A172 (cell line): ENCODE data around the gene MTR. TPM values are rescaled to one million over a fixed set of nuclear protein-coding genes. Genes with fewer than 3 reads are reported as not detected.

Source experiments
- DNase-seq: peaks from one replicate; pipeline ENCODE4 v3.0.0-alpha.2; 2015; ENCODE audit warnings: low spot score
- total RNA-seq: library from RNA; depleted of rRNA; stranded (reverse); fragments of >200 nt; shearing (Covaris generic); gene quantifications from 2 replicates; pipeline ENCODE4 v1.2.3, GENCODE V29; 2014; rRNA removed

MTR gene
- total RNA-seq, result 27.4 and 34.4 TPM in 2 replicates

- DNase-seq, result peak; percentile 99
Observed at GRCh38 chr1:236795035-236795756, at the start of gene MTR. Gene MTR (plus strand): TSS chr1:236795292. CDS start chr1:236795704, 412 bp downstream.

- no peak for DNase-seq
Observed at GRCh38 chr1:236746785-236747184, 48.3 kb upstream of the MTR start.

- no peak for DNase-seq
Observed at GRCh38 chr1:236747311-236747985, 47.6 kb upstream of the MTR start.

GRCh38 chr1:236748268-236748870, 46.7 kb upstream of the MTR start:
- DNase-seq, result no peak

- DNase-seq, result no peak
Observed at GRCh38 chr1:236750928-236751327, 44.2 kb upstream of the MTR start.

GRCh38 chr1:236751385-236751784, 43.7 kb upstream of the MTR start:
- no peak for DNase-seq

GRCh38 chr1:236751935-236752334, 43.2 kb upstream of the MTR start:
- DNase-seq, result no peak

- peak; percentile 55 for DNase-seq
Observed at GRCh38 chr1:236753516-236753915, 41.6 kb upstream of the MTR start.

- no peak for DNase-seq
Observed at GRCh38 chr1:236753964-236754363, 41.1 kb upstream of the MTR start.

- no peak for DNase-seq
Observed at GRCh38 chr1:236754525-236755210, 40.4 kb upstream of the MTR start.

GRCh38 chr1:236757640-236758039, 37.5 kb upstream of the MTR start:
- DNase-seq, result no peak

GRCh38 chr1:236759252-236759859, 35.7 kb upstream of the MTR start:
- DNase-seq, result peak; percentile 58

GRCh38 chr1:236760480-236760879, 34.6 kb upstream of the MTR start:
- DNase-seq, result no peak

GRCh38 chr1:236760986-236761385, 34.1 kb upstream of the MTR start:
- no peak for DNase-seq

GRCh38 chr1:236761397-236762132, 33.5 kb upstream of the MTR start:
- no peak for DNase-seq

- DNase-seq, result no peak
Observed at GRCh38 chr1:236762410-236762809, 32.7 kb upstream of the MTR start.

GRCh38 chr1:236765831-236766230, 29.3 kb upstream of the MTR start:
- DNase-seq, result no peak

- DNase-seq, result no peak
Observed at GRCh38 chr1:236766506-236766905, 28.6 kb upstream of the MTR start.

- no peak for DNase-seq
Observed at GRCh38 chr1:236767276-236767675, 27.8 kb upstream of the MTR start.

GRCh38 chr1:236768601-236769000, 26.5 kb upstream of the MTR start:
- no peak for DNase-seq

- DNase-seq, result no peak
Observed at GRCh38 chr1:236773919-236774318, 21.2 kb upstream of the MTR start.
